PC-3 (cell line): Measurements from ENCODE around the gene PLPP3. TPM values are rescaled to one million over a fixed set of nuclear protein-coding genes. Genes with fewer than 3 reads are reported as not detected.
A peak's percentile ranks its signal among the peaks of the same experiment; 100 is the strongest.

Experiments
- ATAC-seq: fragments of 200-7000 bp; cut with Tn5 transposase; 2 replicates; pipeline ENCODE4 v1.9.1; 2020; ENCODE audit warnings: mild to moderate bottlenecking, moderate library complexity
- BruUV-seq: library from RNA; stranded (reverse); fragments of 400-500 nt; replicated peaks from 2 replicates; lab custom pipeline; 2021; lab: Mats Ljungman, UMichigan
- CTCF ChIA-PET: fragments of 300-600 bp; sonication (Branson Sonifier 250); formaldehyde crosslinking; loops from one replicate; lab custom pipeline; 2022; ENCODE audit warnings: antibody characterized with exemption; lab: Charles Lee
- POLR2A ChIA-PET: fragments of 300-600 bp; sonication (Branson Sonifier 250); formaldehyde crosslinking; loops from one replicate; lab custom pipeline; 2022; ENCODE audit warnings: antibody characterized with exemption; ENCODE audit not compliant: unreplicated experiment; lab: Charles Lee
- DNase-seq: peaks from one replicate; pipeline ENCODE4 v3.0.0-alpha.2; 2015
- H2AFZ ChIP-seq: fragments of 300-600 bp; sonication (generic); 2 replicates; pipeline ENCODE4 v1.6.0; 2016; ENCODE audit warnings: antibody characterized with exemption, low read length
- H3F3A ChIP-seq: fragments of 300-600 bp; sonication (generic); one replicate; pipeline ENCODE4 v1.6.0; 2017; ENCODE audit warnings: antibody characterized with exemption, low read length, control low read depth, mild to moderate bottlenecking; ENCODE audit not compliant: unreplicated experiment
- H3K27ac ChIP-seq: fragments of 300-600 bp; sonication (generic); 2 replicates; pipeline ENCODE4 v1.5.1; 2016; ENCODE audit warnings: mild to moderate bottlenecking, low read length
- H3K27me3 ChIP-seq: fragments of 300-600 bp; sonication (generic); 2 replicates; pipeline ENCODE4 v1.6.1; 2016; ENCODE audit warnings: low read length, mixed read lengths
- H3K36me3 ChIP-seq: fragments of 300-600 bp; sonication (generic); 2 replicates; pipeline ENCODE4 v1.6.1; 2016; ENCODE audit warnings: low read depth, mixed run types, low read length, mixed read lengths
- H3K4me1 ChIP-seq: fragments of 300-600 bp; sonication (generic); 2 replicates; pipeline ENCODE4 v1.5.1; 2016; ENCODE audit warnings: low read length; ENCODE audit not compliant: insufficient read depth
- H3K4me2 ChIP-seq: fragments of 300-600 bp; sonication (generic); 2 replicates; pipeline ENCODE4 v1.6.0; 2016; ENCODE audit warnings: low read length
- H3K4me3 ChIP-seq: fragments of 300-600 bp; sonication (generic); 2 replicates; pipeline ENCODE4 v1.5.1; 2016; ENCODE audit warnings: mild to moderate bottlenecking, low read length, mixed read lengths
- H3K79me2 ChIP-seq: fragments of 300-600 bp; sonication (generic); 2 replicates; pipeline ENCODE4 v1.6.1; 2017; ENCODE audit warnings: low read length, mixed read lengths
- H3K9ac ChIP-seq: fragments of 300-600 bp; sonication (generic); 2 replicates; pipeline ENCODE4 v1.6.0; 2016; ENCODE audit warnings: mild to moderate bottlenecking, low read length
- H3K9me2 ChIP-seq: fragments of 300-600 bp; sonication (generic); replicated peaks from 2 replicates; pipeline ENCODE4 v1.6.1; 2016; ENCODE audit warnings: mixed run types, low read length, mixed read lengths
- H3K9me3 ChIP-seq: fragments of 300-600 bp; sonication (generic); 2 replicates; pipeline ENCODE4 v1.6.1; 2016; ENCODE audit warnings: low read length, mixed read lengths
- H4K20me1 ChIP-seq: fragments of 300-600 bp; sonication (generic); 2 replicates; pipeline ENCODE4 v1.6.1; 2016; ENCODE audit warnings: low read length, mixed read lengths
- CTCF ChIP-seq: fragments of 300-600 bp; sonication (generic); conservative IDR thresholded peaks from 2 replicates; pipeline ENCODE4 v1.5.1; 2017; ENCODE audit warnings: antibody characterized with exemption, low read depth, mild to moderate bottlenecking, low read length
- EZH2 ChIP-seq: fragments of 300-600 bp; sonication (generic); IDR thresholded peaks from one replicate; pipeline ENCODE4 v1.6.1; 2017; ENCODE audit warnings: antibody characterized with exemption, mild to moderate bottlenecking, low read length; ENCODE audit not compliant: unreplicated experiment
- EZH2phosphoT487 ChIP-seq: fragments of 300-600 bp; sonication (generic); IDR thresholded peaks from 2 replicates; pipeline ENCODE4 v1.6.1; 2018; ENCODE audit warnings: mild to moderate bottlenecking, antibody characterized with exemption, low read length, borderline replicate concordance
- intact Hi-C: fragments of 100-400 bp; cut with micrococcal nuclease; formaldehyde crosslinking; loops from 2 replicates; pipeline ENCODE4 v1.9.0; 2023
- total RNA-seq: library from RNA; depleted of rRNA; stranded (reverse); fragments of >200 nt; gene quantifications from 2 replicates; pipeline ENCODE4 v1.2.3, GENCODE V29; 2014

Gene PLPP3
- total RNA-seq, 1 experiment from 2014 or later: 41.0 TPM

- CTCF ChIA-PET: no interaction called here
Measured at GRCh38 chr1:56520016-56520601, 59.3 kb downstream of the PLPP3 start.

GRCh38 chr1:56517404-56518130, 61.8 kb downstream of the PLPP3 start:
- peak overlapping the region; percentile 66 for H3K27ac ChIP-seq
- peaks cover 17% of the 10 kb centered on the region; the same call in 1 of the 2 replicates for H3K36me3 ChIP-seq
- H3K9ac ChIP-seq: no peak overlapping the region
- H3K4me2 ChIP-seq: peak overlapping the region; percentile 72
- H3K9me3 ChIP-seq: no peaks in the 10 kb centered on the region
- H3K79me2 ChIP-seq: peaks cover 8% of the 10 kb centered on the region; the same call in 1 of the 2 replicates
- ATAC-seq (peak; percentile 51), DNase-seq (peak; percentile 54)
- CTCF ChIA-PET: no interaction called here
- H4K20me1 ChIP-seq: no peaks in the 10 kb centered on the region
- BruUV-seq: no TSS peak
- H3K9me2 ChIP-seq: no peaks in the 10 kb centered on the region
- no peak overlapping the region for H2AFZ ChIP-seq
- peaks cover 25% of the 10 kb centered on the region for H3K4me1 ChIP-seq
- intact Hi-C loops: no loop called here
- TF ChIP-seq CTCF (no peak), EZH2phosphoT487 (no peak), EZH2 (no peak)
- no peaks in the 10 kb centered on the region for H3K27me3 ChIP-seq
- H3K4me3 ChIP-seq: 0 out of 2 replicates have a peak overlapping the region, but pooled peaks have one; percentile 20
- POLR2A ChIA-PET: no interaction called here
- H3F3A ChIP-seq: no peaks in the 10 kb centered on the region

More at GRCh38 chr1:56520016-56520601, 59.3 kb downstream of the PLPP3 start:
- BruUV-seq: no TSS peak
- Histone ChIP-seq H3K9ac (no peak overlapping the region), H3K27me3 (no peaks in the 10 kb centered on the region), H3K36me3 (peaks cover 27% of the 10 kb centered on the region; the same call in 1 of the 2 replicates), H3K27ac (no peak overlapping the region), H3K4me2 (no peak overlapping the region), H3K9me2 (no peaks in the 10 kb centered on the region), H2AFZ (no peak overlapping the region), H3K9me3 (no peaks in the 10 kb centered on the region), H3K79me2 (peaks cover 14% of the 10 kb centered on the region), H4K20me1 (no peaks in the 10 kb centered on the region), H3F3A (no peaks in the 10 kb centered on the region), H3K4me1 (peaks cover 25% of the 10 kb centered on the region), H3K4me3 (no peak overlapping the region)
- DNase-seq (no peak), ATAC-seq (no peak)
- no peak for TF ChIP-seq EZH2phosphoT487
- no peak for TF ChIP-seq EZH2
- no peak for TF ChIP-seq CTCF
- POLR2A ChIA-PET: no interaction called here
- intact Hi-C loops: no loop called here
